SU-DHL-6 (cell line): ENCODE data around the gene NID2.

Source experiments
- H2AFZ ChIP-seq: fragments of 200-600 bp; sonication (generic); 2 replicates; pipeline ENCODE4 v1.6.1; 2014; ENCODE audit warnings: low read depth, mild to moderate bottlenecking, moderate library complexity, mixed read lengths, antibody characterized with exemption, low read length; ENCODE audit not compliant: severe bottlenecking
- H3F3A ChIP-seq: fragments of 200-600 bp; shearing (Covaris generic); 2 replicates; pipeline ENCODE4 v1.6.0; 2016; ENCODE audit warnings: antibody characterized with exemption, mild to moderate bottlenecking; ENCODE audit not compliant: insufficient read depth
- H3K27ac ChIP-seq: fragments of 200-600 bp; sonication (generic); 2 replicates; pipeline ENCODE4 v1.5.1; 2016; ENCODE audit warnings: low read depth, mild to moderate bottlenecking, low read length, moderate library complexity, mixed read lengths
- H3K27me3 ChIP-seq: fragments of 200-600 bp; sonication (generic), shearing (Covaris generic); 2 replicates; pipeline ENCODE4 v1.6.0; 2014; ENCODE audit warnings: mild to moderate bottlenecking, low read length
- H3K36me3 ChIP-seq: fragments of 200-600 bp; sonication (generic); 2 replicates; pipeline ENCODE4 v1.6.1; 2014; ENCODE audit warnings: mild to moderate bottlenecking, low read length, mixed read lengths
- H3K4me2 ChIP-seq: fragments of 300-600, 200-600 bp; shearing (Covaris generic), sonication (generic); 2 replicates; pipeline ENCODE4 v1.6.0; 2014; ENCODE audit warnings: low read length, low read depth, mild to moderate bottlenecking; ENCODE audit not compliant: poor library complexity, severe bottlenecking
- H3K4me3 ChIP-seq: fragments of 200-600 bp; sonication (generic); 2 replicates; pipeline ENCODE4 v1.5.1; 2014; ENCODE audit warnings: antibody characterized with exemption, low read length, mild to moderate bottlenecking, mixed read lengths; ENCODE audit not compliant: insufficient read depth, poor library complexity, severe bottlenecking
- H3K79me2 ChIP-seq: fragments of 200-600 bp; sonication (generic); 2 replicates; pipeline ENCODE4 v1.6.1; 2014; ENCODE audit warnings: mild to moderate bottlenecking, low read length, moderate library complexity; ENCODE audit not compliant: insufficient read depth
- H3K9ac ChIP-seq: fragments of 200-600 bp; sonication (generic); 2 replicates; pipeline ENCODE4 v1.7.0; 2014; ENCODE audit warnings: mild to moderate bottlenecking, low read length
- H3K9me2 ChIP-seq: fragments of 200-600 bp; sonication (generic); replicated peaks from 2 replicates; pipeline ENCODE4 v1.6.1; 2014; ENCODE audit warnings: low read length; ENCODE audit not compliant: insufficient read depth
- H3K9me3 ChIP-seq: fragments of 200-600 bp; sonication (generic); 2 replicates; pipeline ENCODE4 v1.6.1; 2014; ENCODE audit warnings: low read length, mixed read lengths; ENCODE audit not compliant: insufficient read depth
- H4K20me1 ChIP-seq: fragments of 200-600 bp; sonication (generic); 2 replicates; pipeline ENCODE4 v1.6.1; 2014; ENCODE audit warnings: low read depth, mild to moderate bottlenecking, antibody characterized with exemption, low read length, moderate library complexity, mixed read lengths
- CTCF ChIP-seq: fragments of 200-600 bp; sonication (generic); IDR thresholded peaks from one replicate; pipeline ENCODE4 v1.5.1; 2017; ENCODE audit warnings: antibody characterized with exemption, mild to moderate bottlenecking, low read length, moderate library complexity; ENCODE audit not compliant: insufficient read depth, poor library complexity, severe bottlenecking
- EZH2phosphoT487 ChIP-seq: fragments of 200-600 bp; sonication (generic), shearing (Covaris generic); conservative IDR thresholded peaks from 2 replicates; pipeline ENCODE4 v1.6.1; 2018; ENCODE audit warnings: mild to moderate bottlenecking, antibody characterized with exemption, low read length, moderate library complexity, mixed read lengths

Gene NID2

DNA sequence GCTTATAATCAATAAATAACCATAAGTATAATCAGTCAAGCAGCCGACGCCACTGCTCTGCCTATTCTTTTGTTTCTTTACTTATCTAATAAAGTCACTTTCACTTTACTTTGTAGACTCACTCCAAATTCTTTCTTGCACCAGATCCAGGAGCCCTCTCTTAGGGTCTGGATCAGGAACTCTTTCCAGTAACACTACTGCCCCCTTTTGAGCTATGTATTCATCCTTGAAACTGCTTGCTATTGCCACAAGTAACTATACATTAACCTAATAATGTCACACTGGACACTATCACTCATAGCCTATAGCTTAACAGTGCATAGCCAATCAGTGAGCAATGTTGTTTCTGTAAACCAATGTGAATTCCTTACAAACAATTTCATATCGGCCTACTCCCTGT is 2.8 kb upstream of the NID2 start:
- Histone ChIP-seq H3K9ac (no peak overlapping the region), H3K4me3 (no peak overlapping the region), H3K4me2 (no peak overlapping the region), H4K20me1 (no peaks in the 10 kb centered on the region), H3K9me2 (no peaks in the 10 kb centered on the region), H3K36me3 (no peaks in the 10 kb centered on the region), H2AFZ (no peak overlapping the region), H3K79me2 (no peaks in the 10 kb centered on the region), H3K27me3 (no peaks in the 10 kb centered on the region), H3F3A (no peaks in the 10 kb centered on the region), H3K9me3 (no peaks in the 10 kb centered on the region; the same call in 1 of the 2 replicates), H3K27ac (no peak overlapping the region)
- no peak for TF ChIP-seq EZH2phosphoT487
- TF ChIP-seq CTCF = no peak

- no peak overlapping the region for H3K4me3 ChIP-seq
- no peaks in the 10 kb centered on the region for H3F3A ChIP-seq
- H3K4me2 ChIP-seq = no peak overlapping the region
- no peak overlapping the region for H2AFZ ChIP-seq
- TF ChIP-seq EZH2phosphoT487 = no peak
- TF ChIP-seq CTCF = no peak
- no peak overlapping the region for H3K9ac ChIP-seq
- no peaks in the 10 kb centered on the region for H3K9me2 ChIP-seq
- H3K79me2 ChIP-seq = no peaks in the 10 kb centered on the region
- no peaks in the 10 kb centered on the region; the same call in 1 of the 2 replicates for H3K9me3 ChIP-seq
- no peaks in the 10 kb centered on the region for H3K27me3 ChIP-seq
- H3K27ac ChIP-seq = no peak overlapping the region
- no peaks in the 10 kb centered on the region for H3K36me3 ChIP-seq
- H4K20me1 ChIP-seq = no peaks in the 10 kb centered on the region
These were observed 1.2 kb upstream of the NID2 start for GRCh38 chr14:52070051-52070431.

DNA sequence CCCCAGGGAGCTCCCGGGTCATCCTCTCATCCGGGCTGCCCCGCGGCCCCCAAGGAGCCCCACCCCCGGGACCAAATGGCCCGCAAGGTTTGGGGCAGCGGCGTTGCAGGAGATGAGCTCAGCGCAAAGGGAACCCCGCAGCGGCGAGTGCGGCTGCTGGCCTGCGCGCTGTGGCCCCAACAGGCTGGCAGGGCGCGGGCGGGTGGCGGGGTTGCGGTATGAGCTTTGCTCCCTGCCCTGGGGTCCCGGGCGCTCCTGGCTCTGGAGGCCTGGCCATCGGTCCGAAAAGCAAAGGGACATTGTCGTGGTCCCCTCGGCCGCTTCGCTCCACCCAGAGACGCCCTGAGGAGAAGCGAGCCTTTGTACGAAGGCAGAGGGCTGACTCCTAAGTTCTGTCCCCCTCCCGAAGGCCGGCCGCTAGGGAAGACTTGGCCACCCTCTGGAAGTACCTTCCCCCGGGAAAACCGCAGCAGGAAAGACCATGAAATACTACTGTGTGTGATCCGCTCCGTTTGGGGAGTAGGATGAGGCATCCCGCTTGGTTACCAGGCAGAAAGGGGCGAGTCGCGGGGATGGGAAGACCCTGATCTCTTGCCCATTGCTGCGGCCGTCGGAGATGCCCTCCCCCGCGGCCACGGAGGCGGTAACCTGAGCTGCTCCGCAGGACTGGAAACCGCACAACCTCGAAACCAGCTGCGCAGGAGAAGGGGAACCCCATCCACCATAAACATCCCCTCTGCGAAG is 620 bp upstream of the NID2 start:
- H3K4me2 ChIP-seq = no peak overlapping the region
- H3K27me3 ChIP-seq = no peaks in the 10 kb centered on the region
- H3K9me2 ChIP-seq = no peaks in the 10 kb centered on the region
- no peaks in the 10 kb centered on the region for H3K79me2 ChIP-seq
- no peak overlapping the region for H3K9ac ChIP-seq
- no peak for TF ChIP-seq EZH2phosphoT487
- TF ChIP-seq CTCF = no peak
- H2AFZ ChIP-seq = no peak overlapping the region
- no peak overlapping the region for H3K4me3 ChIP-seq
- H3K27ac ChIP-seq = no peak overlapping the region
- H3K36me3 ChIP-seq = no peaks in the 10 kb centered on the region
- H3F3A ChIP-seq = no peaks in the 10 kb centered on the region
- no peaks in the 10 kb centered on the region for H4K20me1 ChIP-seq
- no peaks in the 10 kb centered on the region; the same call in 1 of the 2 replicates for H3K9me3 ChIP-seq
